ELF-1 (cell line): ENCODE results near the gene MALSU1.

Source experiments
- DNase-seq: peaks from one replicate; pipeline ENCODE4 v3.0.0-alpha.2; 2016; ENCODE audit warnings: low read depth, low spot score

Gene MALSU1

DNA sequence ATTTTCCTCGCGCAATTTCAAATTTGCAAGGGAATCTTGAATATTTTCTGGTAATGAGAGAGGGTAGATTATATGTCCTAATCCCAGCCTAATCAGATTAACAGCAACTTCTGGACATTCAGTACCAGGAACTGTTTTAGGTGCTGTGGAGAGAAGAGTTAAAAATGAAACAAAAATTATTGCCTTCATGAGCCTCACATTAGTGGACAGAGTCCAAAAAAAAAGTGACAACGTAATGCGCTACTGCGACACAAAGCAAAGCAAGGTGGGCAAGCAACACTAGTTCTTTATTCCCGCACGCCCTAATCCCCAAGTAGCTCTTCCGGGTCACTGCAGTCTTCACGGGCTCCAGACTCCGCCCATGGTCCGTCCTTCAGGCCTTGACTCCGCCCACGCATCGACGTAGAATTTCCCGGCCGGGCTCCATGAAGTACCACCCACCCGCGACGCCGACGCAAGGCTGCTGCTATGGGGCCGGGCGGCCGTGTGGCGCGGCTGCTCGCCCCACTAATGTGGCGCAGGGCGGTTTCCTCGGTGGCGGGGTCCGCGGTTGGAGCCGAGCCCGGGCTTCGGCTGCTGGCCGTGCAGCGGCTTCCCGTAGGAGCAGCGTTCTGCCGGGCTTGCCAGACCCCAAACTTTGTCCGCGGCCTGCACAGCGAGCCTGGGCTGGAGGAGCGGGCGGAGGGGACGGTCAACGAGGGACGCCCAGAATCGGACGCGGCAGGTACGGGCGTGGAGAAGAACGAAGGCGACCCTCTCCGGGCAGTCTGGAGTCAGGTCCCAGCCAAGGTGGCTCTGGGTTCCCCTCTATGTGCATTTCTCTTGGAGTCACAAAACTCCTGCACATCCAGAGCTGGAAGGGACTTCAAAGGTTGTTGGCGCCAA lies at the start of gene MALSU1:
MALSU1 (plus strand) TSS at position 455 of the 885 bp plus-strand sequence; CDS start at position 469, 14 bp downstream.
- DNase-seq, result peak; percentile 97

DNA sequence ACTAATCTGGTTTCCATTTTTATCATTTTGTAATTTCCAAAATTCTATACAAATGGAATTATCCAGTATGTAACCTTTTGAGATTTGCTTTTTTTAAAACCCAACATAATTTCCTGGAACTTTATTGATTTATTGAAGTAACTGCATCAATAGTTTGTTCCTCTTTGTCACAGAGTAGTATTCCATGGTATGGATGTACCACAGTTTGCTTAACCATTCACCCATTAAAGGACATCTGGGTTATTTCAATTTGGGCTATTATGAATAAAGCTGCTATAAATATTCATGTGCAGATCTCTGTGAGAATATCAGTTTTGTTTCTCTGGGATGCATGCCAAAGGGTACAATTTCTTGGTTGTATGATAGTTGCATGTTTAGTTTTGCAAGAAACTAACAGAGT lies 49.7 kb upstream of the MALSU1 start:
- no peak for DNase-seq

DNA sequence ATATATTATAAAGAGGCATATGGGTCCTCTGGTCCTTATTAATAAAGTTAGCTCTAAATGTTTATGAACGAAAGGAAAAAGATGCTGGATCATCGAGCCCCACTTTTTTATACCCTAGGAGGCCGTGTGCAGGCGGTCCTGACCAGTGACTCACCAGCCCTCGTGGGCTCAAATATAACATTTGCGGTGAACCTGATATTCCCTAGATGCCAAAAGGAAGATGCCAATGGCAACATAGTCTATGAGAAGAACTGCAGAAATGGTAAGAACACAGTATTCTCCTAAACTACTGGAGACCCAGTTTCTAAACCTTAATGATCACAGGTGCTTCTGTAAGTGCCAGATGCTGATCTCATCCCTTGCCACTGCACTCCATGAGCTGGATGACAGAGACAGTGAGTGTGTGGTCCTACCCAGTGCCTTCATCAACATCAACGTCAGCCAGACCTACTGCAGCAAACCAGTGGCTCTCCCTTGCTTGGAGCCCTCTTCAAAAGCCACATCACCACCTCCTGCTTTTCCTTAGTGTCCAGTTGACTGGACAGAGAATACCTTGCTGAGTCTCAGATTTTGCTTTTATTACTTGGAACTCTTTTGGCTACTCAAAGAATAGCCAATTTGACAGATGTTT lies 45.0 kb upstream of the MALSU1 start:
- DNase-seq, result no peak

DNA sequence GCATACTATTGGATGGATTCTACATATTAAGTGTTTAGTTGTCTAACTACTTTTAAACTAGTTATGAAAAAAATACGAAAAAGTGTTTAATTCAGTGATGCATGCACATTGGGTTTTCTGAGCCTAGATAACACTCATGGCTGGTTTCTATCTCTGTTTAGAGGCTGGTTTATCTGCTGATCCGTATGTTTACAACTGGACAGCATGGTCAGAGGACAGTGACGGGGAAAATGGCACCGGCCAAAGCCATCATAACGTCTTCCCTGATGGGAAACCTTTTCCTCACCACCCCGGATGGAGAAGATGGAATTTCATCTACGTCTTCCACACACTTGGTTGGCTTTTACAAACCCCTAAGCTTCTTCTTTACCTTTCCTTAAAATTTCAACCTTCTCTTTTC lies 42.4 kb upstream of the MALSU1 start:
- no peak for DNase-seq

DNA sequence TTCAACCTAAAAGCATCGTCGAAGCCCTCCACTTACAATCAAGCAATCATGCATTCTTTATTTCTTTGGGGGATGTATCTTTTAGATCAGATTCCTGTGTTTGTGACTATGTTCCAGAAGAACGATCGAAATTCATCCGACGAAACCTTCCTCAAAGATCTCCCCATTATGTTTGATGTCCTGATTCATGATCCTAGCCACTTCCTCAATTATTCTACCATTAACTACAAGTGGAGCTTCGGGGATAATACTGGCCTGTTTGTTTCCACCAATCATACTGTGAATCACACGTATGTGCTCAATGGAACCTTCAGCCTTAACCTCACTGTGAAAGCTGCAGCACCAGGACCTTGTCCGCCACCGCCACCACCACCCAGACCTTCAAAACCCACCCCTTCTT lies 38.8 kb upstream of the MALSU1 start:
- no peak for DNase-seq

DNA sequence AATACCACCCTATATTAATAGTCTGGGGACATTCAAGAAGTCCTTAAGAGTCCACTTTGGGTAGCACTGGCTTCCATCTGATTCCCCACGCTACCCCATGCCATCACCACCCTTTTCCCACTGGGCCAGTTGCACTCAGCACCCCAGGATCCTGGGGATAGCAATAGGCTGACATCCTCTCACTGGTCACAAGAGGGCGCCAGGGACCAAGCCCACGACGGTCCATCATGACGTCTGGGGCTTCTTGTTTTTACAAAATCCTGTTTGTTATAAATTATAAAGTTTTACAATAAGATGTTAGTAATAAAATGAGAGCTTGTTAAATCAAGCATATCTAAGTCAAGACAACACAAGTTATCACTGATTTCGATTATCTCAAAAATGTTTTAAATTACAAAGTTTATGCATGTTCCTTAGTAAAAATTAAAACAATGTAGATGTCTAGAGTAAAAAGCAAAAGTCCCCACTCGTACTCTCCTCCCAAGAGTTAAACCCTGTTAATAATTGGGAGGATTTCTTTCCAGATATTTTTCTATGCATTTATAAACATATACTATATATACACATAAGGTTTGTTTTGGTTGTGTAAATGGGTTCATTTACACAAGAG lies 37.2 kb upstream of the MALSU1 start:
- DNase-seq, result peak; percentile 49

DNA sequence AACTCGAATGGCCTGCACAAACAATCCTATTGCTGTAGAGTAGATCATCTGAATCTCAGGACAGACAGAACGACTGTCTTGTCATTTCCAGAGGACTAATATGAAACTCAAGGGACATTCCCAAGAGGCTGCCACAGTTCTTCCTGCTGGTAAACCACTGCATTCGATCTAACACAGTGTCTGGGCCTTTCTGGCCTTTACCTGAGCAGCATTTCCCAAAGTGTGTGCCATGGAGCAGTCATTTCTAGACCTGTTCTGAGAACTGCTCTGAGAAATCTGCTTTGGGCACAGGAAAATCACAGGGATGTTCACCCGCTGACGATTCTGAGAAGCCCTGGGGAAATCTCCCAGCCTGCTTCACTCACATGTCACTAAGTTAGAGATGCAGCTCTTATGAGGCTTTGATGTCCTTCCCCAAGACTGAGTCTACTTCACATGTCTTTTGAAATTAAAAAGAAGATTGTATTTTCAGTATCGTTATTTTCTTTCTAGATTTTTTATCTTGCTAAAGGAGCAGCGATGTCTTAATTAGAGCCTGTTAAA lies 34.2 kb upstream of the MALSU1 start:
- no peak for DNase-seq

DNA sequence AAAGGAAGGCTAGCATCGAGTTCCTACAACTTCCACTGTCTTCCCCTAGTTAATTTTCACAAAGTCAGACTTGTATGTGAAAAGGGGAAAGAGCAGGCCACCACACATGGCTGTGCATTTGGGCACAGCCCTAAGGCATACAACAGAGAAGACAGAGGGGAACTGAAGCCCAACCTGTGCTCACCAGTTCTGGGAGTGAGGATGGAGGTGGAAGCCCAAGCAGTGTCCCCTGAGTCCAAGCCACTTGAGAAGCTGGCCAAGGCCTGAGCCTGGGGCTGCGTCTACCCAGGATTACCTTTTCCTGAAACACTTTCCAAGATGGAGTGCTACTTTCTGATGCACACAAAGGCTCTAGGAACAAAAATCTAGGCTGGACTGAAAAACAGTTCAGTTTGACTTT lies 32.2 kb upstream of the MALSU1 start:
- DNase-seq, result peak; percentile 20

DNA sequence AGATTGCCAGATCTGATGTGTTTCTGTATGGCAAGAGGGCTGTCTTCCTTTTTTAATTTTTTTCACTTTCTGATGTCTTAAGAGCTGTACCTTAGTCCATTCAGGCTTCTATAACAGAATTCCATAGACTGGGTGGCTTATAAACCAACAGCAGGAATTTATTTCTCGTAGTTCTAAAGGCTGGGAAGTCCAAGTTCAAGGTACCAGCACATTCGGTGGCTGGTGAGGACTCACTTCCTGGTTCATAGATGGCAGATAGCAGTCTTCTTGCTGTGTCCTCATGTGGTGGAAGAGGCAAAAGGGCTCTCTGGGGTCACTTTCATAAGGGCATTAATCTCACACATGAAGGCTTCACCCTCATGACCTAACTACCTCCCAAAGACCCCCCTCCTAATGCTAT lies 31.8 kb upstream of the MALSU1 start:
- no peak for DNase-seq

DNA sequence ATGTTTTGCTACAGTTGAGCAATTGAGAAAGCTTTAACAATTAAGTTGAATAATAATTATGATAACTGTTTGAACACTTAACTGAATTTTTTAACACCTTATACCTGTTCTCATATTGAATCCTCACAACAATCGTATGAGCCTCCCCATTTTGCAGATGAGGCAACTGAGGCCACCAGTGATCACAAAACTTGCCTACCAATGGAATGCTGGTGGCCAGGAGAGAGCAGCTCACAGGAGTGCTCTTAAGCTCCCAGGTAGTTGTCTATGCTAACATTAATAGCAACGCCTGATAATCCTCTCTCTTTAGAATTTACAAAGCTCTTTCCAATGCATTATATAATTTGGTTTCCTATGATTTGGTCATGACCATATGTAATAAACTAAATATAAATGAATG lies 31.0 kb upstream of the MALSU1 start:
- DNase-seq, result no peak

DNA sequence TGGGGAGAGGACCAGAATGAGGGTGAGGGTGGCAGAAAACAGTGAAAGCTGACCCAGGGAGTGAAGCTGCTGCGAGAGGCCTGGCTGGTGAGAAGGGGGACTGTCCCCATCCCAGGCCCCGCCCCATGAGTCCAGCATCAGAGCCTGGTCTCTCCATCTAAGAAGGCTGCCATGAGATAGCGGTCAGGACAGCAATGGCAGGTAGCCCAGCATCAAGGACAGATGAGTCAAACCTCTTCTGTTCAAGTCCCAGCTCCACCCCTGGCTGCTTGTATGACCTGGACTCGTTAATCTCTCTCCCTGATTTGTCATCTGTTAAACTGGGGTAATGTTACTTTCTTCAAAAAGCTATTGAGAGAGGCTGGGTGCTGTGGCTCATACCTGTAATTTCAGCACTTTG lies 30.4 kb upstream of the MALSU1 start:
- no peak for DNase-seq

DNA sequence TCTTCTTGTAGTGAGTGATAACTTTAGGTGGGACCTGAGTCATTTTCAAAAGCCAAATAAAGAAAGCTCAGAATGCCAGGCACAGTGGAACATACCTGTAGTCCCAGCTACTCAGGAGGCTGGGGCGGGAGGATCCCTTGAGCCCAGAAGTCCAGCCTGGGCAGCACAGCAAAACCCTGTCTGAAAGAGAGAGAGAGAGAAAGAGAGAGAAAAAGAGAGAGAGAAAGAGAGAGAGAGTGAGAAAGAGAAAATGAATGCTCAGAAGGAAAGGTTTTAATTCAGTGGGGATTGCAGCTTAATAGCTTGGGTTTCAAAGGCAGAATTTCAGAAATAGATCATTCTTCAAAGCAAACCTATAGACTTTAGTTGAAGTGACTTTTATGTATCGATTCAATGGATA lies 26.9 kb upstream of the MALSU1 start:
- no peak for DNase-seq

DNA sequence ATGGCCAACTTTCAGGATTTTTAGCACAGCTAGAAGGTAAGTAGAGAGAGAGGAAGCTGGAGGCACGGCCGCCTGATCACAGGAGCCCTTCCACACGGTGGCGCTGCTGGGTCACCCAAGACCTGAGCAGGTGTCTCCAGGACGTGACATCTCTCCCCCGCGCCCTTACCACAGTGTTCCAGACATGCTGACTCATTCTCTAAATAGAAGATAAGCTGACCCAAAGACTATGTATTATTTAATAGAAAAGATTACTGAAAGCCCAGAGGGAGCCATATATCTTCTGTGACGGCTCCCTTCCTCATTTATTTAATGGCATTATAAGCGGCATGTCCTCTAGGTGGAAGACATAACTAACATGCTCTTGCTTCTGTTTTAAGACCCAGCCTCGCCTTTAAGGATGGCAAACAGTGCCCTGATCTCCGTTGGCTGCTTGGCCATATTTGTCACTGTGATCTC lies 26.0 kb upstream of the MALSU1 start:
- peak; percentile 96 for DNase-seq

DNA sequence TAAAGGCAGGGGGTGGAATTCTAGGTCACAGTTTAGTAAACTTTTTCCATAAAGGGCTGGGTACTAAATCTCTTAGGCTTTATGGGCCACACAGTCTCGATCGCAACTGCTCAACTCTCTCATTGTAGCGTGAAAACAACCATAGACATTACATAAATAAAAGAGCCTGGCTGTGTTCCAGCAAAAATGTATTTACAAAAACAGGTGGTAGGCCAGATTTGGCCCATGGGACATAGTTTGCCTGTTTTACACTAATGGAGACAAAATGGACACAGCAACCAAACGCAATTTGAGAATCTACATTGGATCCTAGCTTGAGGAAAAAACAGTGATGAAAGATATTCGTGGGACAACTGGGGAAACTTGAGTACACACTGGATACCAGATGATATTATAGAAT lies 23.2 kb upstream of the MALSU1 start:
- DNase-seq, result no peak

DNA sequence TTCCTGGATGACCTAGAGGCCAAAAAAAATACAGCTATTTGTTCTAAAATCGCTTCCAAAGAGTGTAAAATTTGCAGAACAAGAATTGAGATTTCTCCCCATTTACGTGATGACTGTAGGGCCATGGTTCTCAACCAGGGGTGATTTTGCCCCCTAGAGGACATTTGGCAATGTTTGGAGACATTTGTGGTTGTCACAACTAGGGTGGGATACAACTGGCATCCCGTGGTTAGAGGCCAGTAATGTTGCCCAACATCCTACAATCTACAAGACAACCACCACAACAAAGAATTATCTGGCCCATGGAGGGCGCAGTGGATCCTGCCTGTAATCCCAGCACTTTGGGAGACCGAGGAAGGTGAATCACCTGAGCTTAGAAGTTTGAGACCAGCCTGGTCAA lies 22.8 kb upstream of the MALSU1 start:
- peak; percentile 47 for DNase-seq

DNA sequence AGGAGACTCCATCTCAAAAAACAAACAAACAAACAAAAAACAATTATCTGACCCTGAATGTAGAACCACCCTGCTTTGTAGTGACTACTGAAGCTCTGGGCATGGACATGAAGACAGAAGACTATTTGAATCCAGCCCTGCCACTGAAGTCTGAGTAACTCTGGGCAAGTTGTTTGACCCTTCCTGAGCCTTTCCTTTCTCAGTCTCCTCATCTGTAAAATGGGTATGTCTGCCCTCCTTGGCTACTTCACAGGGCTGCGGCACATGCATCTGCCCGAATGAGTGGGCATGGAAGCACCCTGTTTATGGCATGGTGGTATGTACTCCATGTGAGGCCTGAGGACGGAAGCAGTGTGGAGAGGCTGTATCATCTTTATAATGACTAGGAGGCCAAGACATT lies 22.2 kb upstream of the MALSU1 start:
- DNase-seq, result no peak

DNA sequence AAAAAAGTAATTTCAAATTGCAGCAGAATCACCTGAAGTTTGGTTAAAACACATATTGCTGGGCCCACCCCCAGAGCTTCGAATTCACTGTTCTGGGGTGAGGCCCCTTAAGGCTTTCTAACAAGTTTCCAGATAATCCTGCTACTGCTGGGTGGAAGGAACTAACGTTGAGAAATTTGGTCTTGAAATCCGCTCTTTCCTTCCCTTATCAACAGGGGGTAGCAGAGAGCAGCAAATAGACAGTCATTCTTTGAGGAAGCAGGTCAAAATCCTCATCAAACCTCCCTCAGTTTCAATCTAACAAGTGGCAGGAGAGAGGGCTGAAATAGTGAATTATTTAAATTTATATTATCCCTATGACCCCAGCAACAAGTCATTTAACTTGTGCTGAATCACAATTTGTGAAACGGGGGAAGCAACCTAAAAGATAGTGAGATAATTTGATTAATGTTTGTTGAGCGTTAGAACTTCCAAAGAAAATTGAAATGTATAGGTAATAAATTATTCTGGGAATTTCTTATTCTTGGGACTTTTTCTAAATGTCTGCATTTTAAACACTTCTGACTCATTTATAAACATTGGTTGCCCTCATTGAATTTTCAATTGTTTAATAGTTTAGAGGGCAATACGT lies 21.7 kb upstream of the MALSU1 start:
- peak; percentile 54 for DNase-seq

DNA sequence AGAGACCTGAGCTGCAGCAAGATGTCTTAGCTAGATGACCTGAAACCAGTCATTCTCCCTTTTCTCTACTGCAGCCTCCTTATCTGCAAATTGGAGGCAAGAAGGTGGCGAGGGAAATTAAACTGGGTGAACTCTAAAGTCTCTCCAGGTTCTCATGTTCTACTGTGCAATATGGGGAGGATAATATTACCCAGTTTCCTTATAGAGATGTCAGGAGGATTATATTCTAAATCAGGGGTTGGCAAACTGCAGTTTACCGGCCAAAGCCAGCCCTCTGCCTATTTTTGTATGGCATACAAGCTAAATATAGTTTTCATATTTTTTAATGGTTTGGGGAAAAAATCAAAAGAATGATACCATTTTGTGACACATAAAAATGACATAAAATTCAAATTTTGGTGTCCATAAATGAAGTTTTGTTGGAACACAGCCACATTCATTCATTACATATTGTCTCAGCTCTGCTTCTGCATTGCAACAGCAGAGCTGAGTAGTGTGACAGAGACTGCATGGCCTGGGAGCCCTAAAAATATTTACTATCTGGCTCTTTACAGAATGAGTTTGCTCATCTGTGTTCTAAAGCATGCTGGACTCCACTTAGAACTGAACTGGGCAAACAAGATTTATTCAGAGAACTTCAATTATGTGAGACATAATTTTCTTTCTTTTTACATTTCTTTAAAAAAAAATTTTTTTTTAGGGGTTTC lies 19.2 kb upstream of the MALSU1 start:
- DNase-seq, result no peak

DNA sequence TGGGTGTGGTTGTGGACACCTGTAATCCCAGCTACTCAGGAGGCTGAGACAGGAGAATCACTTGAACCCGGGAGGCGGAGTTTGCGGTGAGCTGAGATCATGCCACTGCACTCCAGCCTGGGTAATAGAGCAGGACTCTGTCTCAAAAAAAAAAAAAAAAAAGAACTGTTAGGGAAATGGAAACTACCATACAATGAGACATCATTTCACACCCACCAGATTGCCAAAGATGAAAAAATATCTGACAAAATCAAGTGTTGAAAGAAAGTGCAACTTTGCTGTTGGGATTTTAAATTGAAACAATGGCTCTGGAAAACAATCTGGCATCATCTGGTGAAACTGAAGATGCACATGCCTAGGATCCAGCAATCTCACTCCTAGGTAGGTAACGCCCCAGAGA lies 16.1 kb upstream of the MALSU1 start:
- no peak for DNase-seq

DNA sequence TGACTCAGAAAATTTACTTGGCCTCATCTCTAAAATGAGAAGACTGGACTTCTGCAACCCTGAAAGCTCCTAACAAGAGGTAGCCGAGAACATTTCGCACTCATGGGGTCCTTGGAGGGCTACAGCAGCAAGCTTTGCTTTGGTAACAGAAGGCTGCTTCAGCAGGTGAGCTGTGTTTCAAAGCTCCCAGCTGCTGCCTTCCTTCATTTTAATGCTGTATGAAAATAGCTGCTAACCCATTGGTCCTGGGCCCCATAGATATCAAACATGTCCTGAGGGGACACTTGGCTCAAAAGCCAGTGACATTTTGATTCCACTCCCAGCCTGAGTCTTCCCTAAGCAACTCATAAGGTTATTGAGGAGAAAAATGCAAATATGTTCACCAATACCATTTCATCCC lies 14.3 kb upstream of the MALSU1 start:
- no peak for DNase-seq
